ENCODE results near the gene MOGAT3. TPM values are rescaled to one million over a fixed set of nuclear protein-coding genes. Genes with fewer than 3 reads are reported as not detected.

The MOGAT3 gene
- total RNA-seq, 1 experiment from 2014 or later = 0.81 TPM

- no peak for TF ChIP-seq ARID4B (CRISPR knock-in tag; IDR thresholded peaks at IDR 0.05; ENCODE audit: borderline replicate concordance)
- TF ChIP-seq RORB (CRISPR knock-in tag; IDR thresholded peaks at IDR 0.05) = no peak
- no peak for TF ChIP-seq PRRX2 (CRISPR knock-in tag; IDR thresholded peaks at IDR 0.05)
Measured at GRCh38 chr7:101167645-101168411, 33.0 kb downstream of the MOGAT3 start (continued).

GRCh38 chr7:101166909-101167644 is 33.8 kb downstream of the MOGAT3 start:
- DNase-seq (ENCODE audit: low spot score) = peak; percentile 73
- Mint-ChIP-seq H3K9me3 (no peaks in the 10 kb centered on the region), H3K27me3 (ENCODE audit: low read depth) (peaks cover 84% of the 10 kb centered on the region), H3K4me1 (peaks cover 67% of the 10 kb centered on the region), H3K36me3 (no peaks in the 10 kb centered on the region), H3K27ac (no peak overlapping the region), H3K4me3 (peak overlapping the region; percentile 81)
- CTCF ChIA-PET = interaction anchor here (1.0 to 9.0 kb wide), 3 partner anchors 11 to 26 kb away, joined by 5 to 103 read pairs (median 41); no protein-coding TSS in a partner anchor
- POLR2A ChIA-PET = interaction anchor here (0.7 kb wide), 1 partner anchor 24 kb away, joined by 5 read pairs; no protein-coding TSS in a partner anchor
- ATAC-seq = peak; percentile 11
- no peak for TF ChIP-seq ERG (CRISPR knock-in tag; IDR thresholded peaks at IDR 0.05)
- no peak for TF ChIP-seq IRF2 (CRISPR knock-in tag; IDR thresholded peaks at IDR 0.05; ENCODE audit: borderline replicate concordance, low read depth)
- TF ChIP-seq, protein P1, sequence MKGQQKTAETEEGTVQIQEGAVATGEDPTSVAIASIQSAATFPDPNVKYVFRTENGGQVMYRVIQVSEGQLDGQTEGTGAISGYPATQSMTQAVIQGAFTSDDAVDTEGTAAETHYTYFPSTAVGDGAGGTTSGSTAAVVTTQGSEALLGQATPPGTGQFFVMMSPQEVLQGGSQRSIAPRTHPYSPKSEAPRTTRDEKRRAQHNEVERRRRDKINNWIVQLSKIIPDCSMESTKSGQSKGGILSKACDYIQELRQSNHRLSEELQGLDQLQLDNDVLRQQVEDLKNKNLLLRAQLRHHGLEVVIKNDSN (CRISPR knock-in tag; IDR thresholded peaks at IDR 0.05) = peak; percentile 70; the same call in 1 of the 2 replicates
- TF ChIP-seq, protein P2, sequence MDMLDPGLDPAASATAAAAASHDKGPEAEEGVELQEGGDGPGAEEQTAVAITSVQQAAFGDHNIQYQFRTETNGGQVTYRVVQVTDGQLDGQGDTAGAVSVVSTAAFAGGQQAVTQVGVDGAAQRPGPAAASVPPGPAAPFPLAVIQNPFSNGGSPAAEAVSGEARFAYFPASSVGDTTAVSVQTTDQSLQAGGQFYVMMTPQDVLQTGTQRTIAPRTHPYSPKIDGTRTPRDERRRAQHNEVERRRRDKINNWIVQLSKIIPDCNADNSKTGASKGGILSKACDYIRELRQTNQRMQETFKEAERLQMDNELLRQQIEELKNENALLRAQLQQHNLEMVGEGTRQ (CRISPR knock-in tag; IDR thresholded peaks at IDR 0.05) = peak; percentile 69
- TF ChIP-seq, protein P3, sequence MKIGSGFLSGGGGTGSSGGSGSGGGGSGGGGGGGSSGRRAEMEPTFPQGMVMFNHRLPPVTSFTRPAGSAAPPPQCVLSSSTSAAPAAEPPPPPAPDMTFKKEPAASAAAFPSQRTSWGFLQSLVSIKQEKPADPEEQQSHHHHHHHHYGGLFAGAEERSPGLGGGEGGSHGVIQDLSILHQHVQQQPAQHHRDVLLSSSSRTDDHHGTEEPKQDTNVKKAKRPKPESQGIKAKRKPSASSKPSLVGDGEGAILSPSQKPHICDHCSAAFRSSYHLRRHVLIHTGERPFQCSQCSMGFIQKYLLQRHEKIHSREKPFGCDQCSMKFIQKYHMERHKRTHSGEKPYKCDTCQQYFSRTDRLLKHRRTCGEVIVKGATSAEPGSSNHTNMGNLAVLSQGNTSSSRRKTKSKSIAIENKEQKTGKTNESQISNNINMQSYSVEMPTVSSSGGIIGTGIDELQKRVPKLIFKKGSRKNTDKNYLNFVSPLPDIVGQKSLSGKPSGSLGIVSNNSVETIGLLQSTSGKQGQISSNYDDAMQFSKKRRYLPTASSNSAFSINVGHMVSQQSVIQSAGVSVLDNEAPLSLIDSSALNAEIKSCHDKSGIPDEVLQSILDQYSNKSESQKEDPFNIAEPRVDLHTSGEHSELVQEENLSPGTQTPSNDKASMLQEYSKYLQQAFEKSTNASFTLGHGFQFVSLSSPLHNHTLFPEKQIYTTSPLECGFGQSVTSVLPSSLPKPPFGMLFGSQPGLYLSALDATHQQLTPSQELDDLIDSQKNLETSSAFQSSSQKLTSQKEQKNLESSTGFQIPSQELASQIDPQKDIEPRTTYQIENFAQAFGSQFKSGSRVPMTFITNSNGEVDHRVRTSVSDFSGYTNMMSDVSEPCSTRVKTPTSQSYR (CRISPR knock-in tag; IDR thresholded peaks at IDR 0.05) = peak; percentile 91
- TF ChIP-seq ZNF512 (CRISPR knock-in tag; IDR thresholded peaks at IDR 0.05; ENCODE audit: borderline replicate concordance) = peak; percentile 59; the same call in 1 of the 2 replicates
